Activated naive CD4-positive, alpha-beta T cell treated with anti-CD3 and anti-CD28 coated beads, Interleukin-2, amount 50 U/mL, for 24 hours (primary cell): ENCODE results near the gene KCNT1.

ENCODE experiments used
- H3K27ac Mint-ChIP-seq: one replicate; pipeline ENCODE4 v1.8.0; 2021; ENCODE audit warnings: mild to moderate bottlenecking, mixed read lengths
- H3K27me3 Mint-ChIP-seq: one replicate; pipeline ENCODE4 v1.8.0; 2021; ENCODE audit warnings: mixed read lengths
- H3K36me3 Mint-ChIP-seq: one replicate; pipeline ENCODE4 v1.8.0; 2021; ENCODE audit warnings: mixed read lengths
- H3K4me1 Mint-ChIP-seq: one replicate; pipeline ENCODE4 v1.8.0; 2021; ENCODE audit warnings: mixed read lengths
- H3K4me3 Mint-ChIP-seq: one replicate; pipeline ENCODE4 v1.8.0; 2021; ENCODE audit warnings: mild to moderate bottlenecking, mixed read lengths
- H3K9me3 Mint-ChIP-seq: one replicate; pipeline ENCODE4 v1.8.0; 2021; ENCODE audit warnings: mixed read lengths

The KCNT1 gene

GRCh38 chr9:135768516-135769218 is 66.7 kb downstream of the KCNT1 start:
- H3K4me3 Mint-ChIP-seq: no peak overlapping the region
- peaks cover 3% of the 10 kb centered on the region for H3K27me3 Mint-ChIP-seq
- no peaks in the 10 kb centered on the region for H3K36me3 Mint-ChIP-seq
- H3K27ac Mint-ChIP-seq: peak overlapping the region; percentile 51
- no peaks in the 10 kb centered on the region for H3K9me3 Mint-ChIP-seq
- no peaks in the 10 kb centered on the region for H3K4me1 Mint-ChIP-seq

GRCh38 chr9:135769489-135770202 is 67.7 kb downstream of the KCNT1 start:
- Mint-ChIP-seq H3K27me3 (peaks cover 3% of the 10 kb centered on the region), H3K36me3 (no peaks in the 10 kb centered on the region), H3K4me1 (no peaks in the 10 kb centered on the region), H3K27ac (no peak overlapping the region), H3K4me3 (no peak overlapping the region), H3K9me3 (no peaks in the 10 kb centered on the region)

GRCh38 chr9:135770203-135770535 is 68.2 kb downstream of the KCNT1 start:
- no peak overlapping the region for H3K27ac Mint-ChIP-seq
- no peak overlapping the region for H3K4me3 Mint-ChIP-seq
- no peaks in the 10 kb centered on the region for H3K4me1 Mint-ChIP-seq
- no peaks in the 10 kb centered on the region for H3K36me3 Mint-ChIP-seq
- H3K9me3 Mint-ChIP-seq: no peaks in the 10 kb centered on the region
- peaks cover 2% of the 10 kb centered on the region for H3K27me3 Mint-ChIP-seq

- Mint-ChIP-seq H3K36me3 (no peaks in the 10 kb centered on the region), H3K27ac (no peak overlapping the region), H3K4me3 (no peak overlapping the region), H3K27me3 (peaks cover 2% of the 10 kb centered on the region), H3K9me3 (no peaks in the 10 kb centered on the region), H3K4me1 (no peaks in the 10 kb centered on the region)
Observed at GRCh38 chr9:135770771-135771170, 68.8 kb downstream of the KCNT1 start.

- H3K36me3 Mint-ChIP-seq: no peaks in the 10 kb centered on the region
- no peak overlapping the region for H3K27ac Mint-ChIP-seq
- no peaks in the 10 kb centered on the region for H3K4me1 Mint-ChIP-seq
- no peak overlapping the region for H3K4me3 Mint-ChIP-seq
- peaks cover 2% of the 10 kb centered on the region for H3K27me3 Mint-ChIP-seq
- no peaks in the 10 kb centered on the region for H3K9me3 Mint-ChIP-seq
Observed at GRCh38 chr9:135771401-135772051, 69.5 kb downstream of the KCNT1 start.

GRCh38 chr9:135772056-135772646 is 70.2 kb downstream of the KCNT1 start:
- Mint-ChIP-seq H3K36me3 (no peaks in the 10 kb centered on the region), H3K27me3 (peaks cover 2% of the 10 kb centered on the region), H3K4me3 (no peak overlapping the region), H3K9me3 (no peaks in the 10 kb centered on the region), H3K27ac (no peak overlapping the region), H3K4me1 (no peaks in the 10 kb centered on the region)

- H3K36me3 Mint-ChIP-seq: no peaks in the 10 kb centered on the region
- no peak overlapping the region for H3K27ac Mint-ChIP-seq
- no peaks in the 10 kb centered on the region for H3K4me1 Mint-ChIP-seq
- H3K9me3 Mint-ChIP-seq: no peaks in the 10 kb centered on the region
- H3K27me3 Mint-ChIP-seq: peaks cover 2% of the 10 kb centered on the region
- H3K4me3 Mint-ChIP-seq: no peak overlapping the region
Observed at GRCh38 chr9:135772702-135773493, 70.9 kb downstream of the KCNT1 start.

- Mint-ChIP-seq H3K4me1 (no peaks in the 10 kb centered on the region), H3K9me3 (no peaks in the 10 kb centered on the region), H3K27me3 (peaks cover 2% of the 10 kb centered on the region), H3K27ac (no peak overlapping the region), H3K36me3 (no peaks in the 10 kb centered on the region), H3K4me3 (no peak overlapping the region)
Observed at GRCh38 chr9:135773530-135774238, 71.7 kb downstream of the KCNT1 start.

GRCh38 chr9:135774239-135774747 is 72.3 kb downstream of the KCNT1 start:
- Mint-ChIP-seq H3K4me3 (no peak overlapping the region), H3K27me3 (no peaks in the 10 kb centered on the region), H3K27ac (no peak overlapping the region), H3K36me3 (no peaks in the 10 kb centered on the region), H3K4me1 (no peaks in the 10 kb centered on the region), H3K9me3 (no peaks in the 10 kb centered on the region)

- H3K4me1 Mint-ChIP-seq: no peaks in the 10 kb centered on the region
- no peaks in the 10 kb centered on the region for H3K27me3 Mint-ChIP-seq
- no peaks in the 10 kb centered on the region for H3K9me3 Mint-ChIP-seq
- no peaks in the 10 kb centered on the region for H3K36me3 Mint-ChIP-seq
- no peak overlapping the region for H3K27ac Mint-ChIP-seq
- H3K4me3 Mint-ChIP-seq: no peak overlapping the region
Observed at GRCh38 chr9:135774794-135775525, 73.0 kb downstream of the KCNT1 start.

- no peaks in the 10 kb centered on the region for H3K9me3 Mint-ChIP-seq
- H3K27ac Mint-ChIP-seq: no peak overlapping the region
- no peak overlapping the region for H3K4me3 Mint-ChIP-seq
- no peaks in the 10 kb centered on the region for H3K36me3 Mint-ChIP-seq
- no peaks in the 10 kb centered on the region for H3K4me1 Mint-ChIP-seq
- no peaks in the 10 kb centered on the region for H3K27me3 Mint-ChIP-seq
Observed at GRCh38 chr9:135775911-135776310, 73.9 kb downstream of the KCNT1 start.

- Mint-ChIP-seq H3K27me3 (no peaks in the 10 kb centered on the region), H3K9me3 (no peaks in the 10 kb centered on the region), H3K27ac (no peak overlapping the region), H3K4me3 (no peak overlapping the region), H3K36me3 (no peaks in the 10 kb centered on the region), H3K4me1 (no peaks in the 10 kb centered on the region)
Observed at GRCh38 chr9:135776893-135777622, 75.1 kb downstream of the KCNT1 start.

- peak overlapping the region; percentile 30 for H3K27ac Mint-ChIP-seq
- no peaks in the 10 kb centered on the region for H3K36me3 Mint-ChIP-seq
- no peaks in the 10 kb centered on the region for H3K4me1 Mint-ChIP-seq
Observed at GRCh38 chr9:135777623-135778177, 75.7 kb downstream of the KCNT1 start.

More at GRCh38 chr9:135777623-135778177, 75.7 kb downstream of the KCNT1 start:
- no peak overlapping the region for H3K4me3 Mint-ChIP-seq
- H3K27me3 Mint-ChIP-seq: no peaks in the 10 kb centered on the region
- no peaks in the 10 kb centered on the region for H3K9me3 Mint-ChIP-seq
